Measurements from ENCODE around the gene TDP2. TPM values are rescaled to one million over a fixed set of nuclear protein-coding genes. Genes with fewer than 3 reads are reported as not detected.

Gene TDP2
- total RNA-seq, 1 donor from 2014 or later, result 33.9 TPM

DNA sequence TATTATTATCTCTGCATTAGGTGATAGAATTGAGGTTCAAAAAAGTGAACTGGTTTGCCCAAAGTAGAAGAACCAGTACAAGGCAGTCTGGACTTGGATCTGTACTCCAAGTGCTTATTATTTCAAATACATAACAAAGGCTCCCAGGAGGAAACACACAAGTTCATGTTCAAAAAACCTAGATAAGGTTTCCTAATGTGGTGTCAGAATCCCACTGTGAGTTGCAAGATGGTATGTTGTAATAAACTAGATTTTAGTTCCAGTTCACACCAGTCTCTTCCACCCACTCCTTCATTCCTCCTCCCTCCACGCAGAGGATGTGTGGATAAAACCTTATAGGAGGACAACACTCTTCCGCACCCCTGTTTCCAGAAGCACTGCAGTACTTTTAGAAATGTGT is 63.5 kb downstream of the TDP2 start:
- no peaks in the 10 kb centered on the region for H3K36me3 Mint-ChIP-seq (ENCODE audit: low read depth, unreplicated experiment)
- DNase-seq (ENCODE audit: low spot score), result no peak
- no peak overlapping the region for H3K4me3 Mint-ChIP-seq (ENCODE audit: unreplicated experiment)
- no peak overlapping the region for H3K27ac Mint-ChIP-seq (ENCODE audit: unreplicated experiment)
- no peaks in the 10 kb centered on the region for H3K9me3 Mint-ChIP-seq (ENCODE audit: unreplicated experiment)
- TF ChIP-seq, protein P1, sequence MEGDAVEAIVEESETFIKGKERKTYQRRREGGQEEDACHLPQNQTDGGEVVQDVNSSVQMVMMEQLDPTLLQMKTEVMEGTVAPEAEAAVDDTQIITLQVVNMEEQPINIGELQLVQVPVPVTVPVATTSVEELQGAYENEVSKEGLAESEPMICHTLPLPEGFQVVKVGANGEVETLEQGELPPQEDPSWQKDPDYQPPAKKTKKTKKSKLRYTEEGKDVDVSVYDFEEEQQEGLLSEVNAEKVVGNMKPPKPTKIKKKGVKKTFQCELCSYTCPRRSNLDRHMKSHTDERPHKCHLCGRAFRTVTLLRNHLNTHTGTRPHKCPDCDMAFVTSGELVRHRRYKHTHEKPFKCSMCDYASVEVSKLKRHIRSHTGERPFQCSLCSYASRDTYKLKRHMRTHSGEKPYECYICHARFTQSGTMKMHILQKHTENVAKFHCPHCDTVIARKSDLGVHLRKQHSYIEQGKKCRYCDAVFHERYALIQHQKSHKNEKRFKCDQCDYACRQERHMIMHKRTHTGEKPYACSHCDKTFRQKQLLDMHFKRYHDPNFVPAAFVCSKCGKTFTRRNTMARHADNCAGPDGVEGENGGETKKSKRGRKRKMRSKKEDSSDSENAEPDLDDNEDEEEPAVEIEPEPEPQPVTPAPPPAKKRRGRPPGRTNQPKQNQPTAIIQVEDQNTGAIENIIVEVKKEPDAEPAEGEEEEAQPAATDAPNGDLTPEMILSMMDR (IDR thresholded peaks at IDR 0.05; ENCODE audit: unreplicated experiment), result no peak
- H3K27me3 Mint-ChIP-seq (ENCODE audit: unreplicated experiment), result no peaks in the 10 kb centered on the region
- H3K4me1 Mint-ChIP-seq (ENCODE audit: unreplicated experiment), result no peaks in the 10 kb centered on the region

DNA sequence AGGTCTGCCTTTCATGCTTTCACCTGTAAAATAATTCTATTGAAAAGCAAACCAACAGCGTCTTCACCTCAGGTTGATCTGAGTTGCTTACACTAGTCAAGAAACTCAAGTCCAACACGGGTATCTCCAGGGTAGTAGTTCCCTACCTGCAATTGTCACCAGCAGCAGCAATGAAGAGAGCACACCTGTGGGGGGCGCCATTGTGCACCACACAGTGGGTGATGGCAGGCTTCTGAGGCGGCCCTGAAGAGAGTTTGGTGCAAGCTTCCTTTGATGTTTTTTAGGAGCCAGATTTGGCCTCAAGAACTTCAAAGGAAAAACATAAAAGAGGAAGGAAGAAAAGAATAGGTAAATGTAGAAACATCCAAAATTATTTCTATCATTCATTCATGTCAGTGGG is 65.8 kb downstream of the TDP2 start:
- no peak overlapping the region for H3K4me3 Mint-ChIP-seq (ENCODE audit: unreplicated experiment)
- no peaks in the 10 kb centered on the region for H3K36me3 Mint-ChIP-seq (ENCODE audit: low read depth, unreplicated experiment)
- no peak for DNase-seq (ENCODE audit: low spot score)
- H3K4me1 Mint-ChIP-seq (ENCODE audit: unreplicated experiment), result no peaks in the 10 kb centered on the region
- no peaks in the 10 kb centered on the region for H3K9me3 Mint-ChIP-seq (ENCODE audit: unreplicated experiment)
- H3K27me3 Mint-ChIP-seq (ENCODE audit: unreplicated experiment), result peaks cover 1% of the 10 kb centered on the region
- TF ChIP-seq, protein P1 (IDR thresholded peaks at IDR 0.05; ENCODE audit: unreplicated experiment), result no peak
- no peak overlapping the region for H3K27ac Mint-ChIP-seq (ENCODE audit: unreplicated experiment)

Other genes starting within 250 kb of the TDP2 start
- gene GPLD1, start 177.3 kb downstream of the TDP2 start, total RNA-seq (ENCODE audit: unreplicated experiment), result 1.2 TPM
- gene ALDH5A1, start 171.9 kb downstream of the TDP2 start, total RNA-seq (ENCODE audit: unreplicated experiment), result 7.2 TPM
- gene KIAA0319, start 20.7 kb downstream of the TDP2 start, total RNA-seq (ENCODE audit: unreplicated experiment), result 0.18 TPM
- 22.1 TPM for gene ACOT13, start 178 bp upstream of the TDP2 start, total RNA-seq (ENCODE audit: unreplicated experiment)
- gene C6orf62, start 52.3 kb upstream of the TDP2 start, total RNA-seq (ENCODE audit: unreplicated experiment), result 88.8 TPM
- 24.7 TPM for gene GMNN, start 108.0 kb upstream of the TDP2 start, total RNA-seq (ENCODE audit: unreplicated experiment)
- gene ARMH2, start 132.0 kb upstream of the TDP2 start, total RNA-seq (ENCODE audit: unreplicated experiment), result not detected